H1 (cell line): ENCODE data around the gene EID1. TPM values are rescaled to one million over a fixed set of nuclear protein-coding genes. Genes with fewer than 3 reads are reported as not detected.

Source experiments
- CTCF ChIA-PET: fragments of 300-600 bp; sonication (Branson Sonifier 250); formaldehyde crosslinking; loops from one replicate; lab custom pipeline; 2021; ENCODE audit not compliant: partially characterized antibody; lab: Charles Lee
- POLR2A ChIA-PET: fragments of 300-600 bp; sonication (Branson Sonifier 250); formaldehyde crosslinking; loops from one replicate; lab custom pipeline; 2021; ENCODE audit warnings: inconsistent platforms; ENCODE audit not compliant: partially characterized antibody; lab: Charles Lee
- DNase-seq, 2 experiments: peaks; one replicate each; pipeline versions ENCODE4 v3.0.0 to v3.0.0-alpha.2; 2010 to 2022; ENCODE audit warnings: low spot score in 2 of 2, low read depth in 1 of 2, mixed read lengths in 1 of 2
- FAIRE-seq: peaks from 2 replicates; lab custom pipeline; 2011; peaks lifted over from hg19 to GRCh38; lab: Jason Lieb, UNC
- H2AFZ ChIP-seq: 2 replicates; pipeline ENCODE4 v1.8.1; 2012; ENCODE audit warnings: low read length, inconsistent platforms
- H2AK5ac ChIP-seq: 2 replicates; pipeline ENCODE4 v1.6.1; 2013; ENCODE audit warnings: low read depth, low read length
- H2BK120ac ChIP-seq: replicated peaks from 2 replicates; pipeline ENCODE3; 2013; ENCODE audit warnings: low read depth, low read length, inconsistent platforms
- H2BK12ac ChIP-seq: 2 replicates; pipeline ENCODE4 v1.6.1; 2013; ENCODE audit warnings: low read depth, low read length
- H2BK15ac ChIP-seq: 2 replicates; pipeline ENCODE4 v1.6.1; 2013; ENCODE audit warnings: low read length
- H2BK20ac ChIP-seq: 2 replicates; pipeline ENCODE4 v1.6.1; 2013; ENCODE audit warnings: low read length
- H2BK5ac ChIP-seq: 2 replicates; pipeline ENCODE4 v1.6.1; 2013; ENCODE audit warnings: low read depth, low read length
- H3K14ac ChIP-seq: 2 replicates; pipeline ENCODE4 v1.6.1; 2013; ENCODE audit warnings: inconsistent platforms; ENCODE audit not compliant: insufficient read length
- H3K18ac ChIP-seq: 2 replicates; pipeline ENCODE4 v1.6.1; 2013; ENCODE audit warnings: low read length; ENCODE audit errors: extremely low read depth
- H3K23ac ChIP-seq: 2 replicates; pipeline ENCODE4 v1.6.1; 2013; ENCODE audit warnings: inconsistent platforms; ENCODE audit not compliant: insufficient read length
- H3K23me2 ChIP-seq: 2 replicates; pipeline ENCODE4 v1.6.1; 2013; ENCODE audit warnings: low read depth, low read length
- H3K27ac ChIP-seq: 2 replicates; pipeline ENCODE4 v1.6.1; 2011; ENCODE audit warnings: low read depth, low read length, inconsistent platforms
- H3K27me3 ChIP-seq, 4 experiments: replicated peaks in 1 of 4; 1 replicate in 1 of 4; 2 replicates in 3 of 4; pipeline versions ENCODE4 v1.6.1 to v1.8.1; 2011 to 2013; ENCODE audit warnings: low read length in 3 of 4, mild to moderate bottlenecking in 3 of 4, inconsistent platforms in 2 of 4, mixed read lengths in 2 of 4, moderate library complexity in 1 of 4; ENCODE audit not compliant: control insufficient read depth in 3 of 4, insufficient read depth in 3 of 4; ENCODE audit errors: extremely low read depth in 1 of 4
- H3K36me3 ChIP-seq, 4 experiments: 2 replicates each; pipeline versions ENCODE4 v1.6.1 to v1.8.1; 2011 to 2013; ENCODE audit warnings: mild to moderate bottlenecking in 4 of 4, low read length in 3 of 4, moderate library complexity in 2 of 4, control low read depth in 1 of 4, inconsistent platforms in 1 of 4; ENCODE audit not compliant: insufficient read depth in 4 of 4, control insufficient read depth in 2 of 4
- H3K4ac ChIP-seq: replicated peaks from 2 replicates; pipeline ENCODE3; 2013; ENCODE audit warnings: low read length, low read depth, mixed read lengths, inconsistent platforms; ENCODE audit not compliant: insufficient read length
- H3K4me1 ChIP-seq, 4 experiments: replicated peaks in 1 of 4; 1 replicate in 1 of 4; 2 replicates in 3 of 4; pipeline versions ENCODE4 v1.6.1 to v1.8.1; 2011 to 2013; ENCODE audit warnings: low read length in 3 of 4, inconsistent platforms in 2 of 4, mixed read lengths in 1 of 4; ENCODE audit not compliant: insufficient read depth in 4 of 4, control insufficient read depth in 3 of 4
- H3K4me2 ChIP-seq, 2 experiments: 2 replicates each; pipeline versions ENCODE4 v1.6.1 to v1.8.1; 2011 to 2013; ENCODE audit warnings: low read depth in 2 of 2, low read length in 2 of 2, control low read depth in 1 of 2, inconsistent platforms in 1 of 2, mild to moderate bottlenecking in 1 of 2; ENCODE audit not compliant: insufficient read depth in 1 of 2
- H3K4me3 ChIP-seq, 4 experiments: fragments of 200-600, 300-600 bp in 1 of 4; sonication (generic), shearing (Covaris generic), sonication (Bioruptor Twin) in 1 of 4; 2 replicates each; pipeline versions ENCODE4 v1.5.1 to v1.8.1; 2011 to 2016; ENCODE audit warnings: low read length in 4 of 4, low read depth in 3 of 4, control low read depth in 2 of 4, inconsistent platforms in 2 of 4, mild to moderate bottlenecking in 2 of 4, mixed read lengths in 1 of 4, moderate library complexity in 1 of 4; ENCODE audit not compliant: insufficient read depth in 2 of 4; ENCODE audit errors: extremely low read depth in 1 of 4
- H3K56ac ChIP-seq: replicated peaks from 2 replicates; pipeline ENCODE3; 2013; ENCODE audit warnings: low read depth, mild to moderate bottlenecking, mixed read lengths, low read length, inconsistent platforms; ENCODE audit not compliant: insufficient read length
- H3K79me1 ChIP-seq: 2 replicates; pipeline ENCODE4 v1.6.1; 2013; ENCODE audit warnings: low read depth, low read length, control low read depth
- H3K79me2 ChIP-seq, 2 experiments: 2 replicates each; pipeline versions ENCODE4 v1.6.1 to v1.8.1; 2012 to 2013; ENCODE audit warnings: low read length in 2 of 2, mild to moderate bottlenecking in 2 of 2, inconsistent platforms in 1 of 2; ENCODE audit not compliant: insufficient read depth in 2 of 2, control insufficient read depth in 1 of 2
- H3K9ac ChIP-seq, 4 experiments: replicated peaks in 1 of 4; 1 replicate in 1 of 4; 2 replicates in 3 of 4; pipeline versions ENCODE4 v1.6.1 to v1.8.1; 2011 to 2013; ENCODE audit warnings: low read depth in 3 of 4, low read length in 3 of 4, control low read depth in 2 of 4, mild to moderate bottlenecking in 2 of 4, moderate library complexity in 2 of 4, inconsistent platforms in 1 of 4; ENCODE audit errors: extremely low read depth in 1 of 4
- H3K9me3 ChIP-seq, 2 experiments: 2 replicates each; pipeline versions ENCODE4 v1.6.1 to v1.8.1; 2012 to 2013; ENCODE audit warnings: mild to moderate bottlenecking in 2 of 2, moderate library complexity in 2 of 2, control low read depth in 1 of 2, inconsistent platforms in 1 of 2, low read depth in 1 of 2, low read length in 1 of 2, mixed read lengths in 1 of 2; ENCODE audit not compliant: insufficient read depth in 2 of 2
- H4K20me1 ChIP-seq, 2 experiments: replicated peaks in 1 of 2; 2 replicates each; pipeline versions ENCODE3 to v1.8.1; 2011 to 2013; ENCODE audit warnings: inconsistent platforms in 2 of 2, low read length in 2 of 2, mild to moderate bottlenecking in 1 of 2; ENCODE audit not compliant: insufficient read depth in 2 of 2, control insufficient read depth in 1 of 2
- H4K5ac ChIP-seq: 2 replicates; pipeline ENCODE4 v1.6.1; 2013; ENCODE audit warnings: low read length, low read depth, mixed read lengths, inconsistent platforms; ENCODE audit not compliant: insufficient read length
- H4K8ac ChIP-seq: 2 replicates; pipeline ENCODE4 v1.8.0; 2013; ENCODE audit warnings: mild to moderate bottlenecking, moderate library complexity, low read length, inconsistent platforms; ENCODE audit not compliant: insufficient read depth; ENCODE audit errors: extremely low read depth
- H4K91ac ChIP-seq: replicated peaks from 2 replicates; pipeline ENCODE3; 2013; ENCODE audit warnings: low read length, mixed read lengths, inconsistent platforms; ENCODE audit not compliant: insufficient read length
- CEBPB ChIP-seq: IDR thresholded peaks from 2 replicates; pipeline ENCODE4 v1.6.1; 2012; ENCODE audit warnings: low read depth, low read length
- NANOG ChIP-seq: IDR thresholded peaks from 2 replicates; pipeline ENCODE4 v1.6.1; 2011; ENCODE audit warnings: low read length, low read depth, mild to moderate bottlenecking, inconsistent platforms; ENCODE audit not compliant: insufficient read depth, poor library complexity, severe bottlenecking
- polyA plus RNA-seq, 7 experiments: library from polyadenylated mRNA; depleted of rRNA in 3 of 7; stranded (reverse) in 5 of 7; unstranded in 2 of 7; fragments of >200 nt in 5 of 7; fragments of 200-250 nt in 2 of 7; gene quantifications; 1 replicate in 5 of 7; 2 replicates in 1 of 7; 4 replicates in 1 of 7; pipeline versions ENCODE4 v1.2.1 to v1.2.3, GENCODE V29; 2011 to 2013; ENCODE audit warnings: missing spikeins in 2 of 7, mixed read lengths in 2 of 7
- total RNA-seq: library from RNA; stranded (reverse); fragmentation: NEBNext Ultra II Directional; extraction: Animal tissue kit (Norgen Biotek cat#: 25700); gene quantifications from 2 replicates; pipeline ENCODE4 v1.2.1, GENCODE V29; 2021

Gene EID1
- total and polyA plus RNA-seq, 2 of the 8 experiments (the other 6 are each of a cell fraction or from before 2014, with no cell fraction given) = 101 to 110 TPM

GRCh38 chr15:48833526-48834239 is 44.3 kb upstream of the EID1 start:
- Histone ChIP-seq H2BK120ac (no peak overlapping the region), H2BK20ac (no peak overlapping the region), H3K79me1 (no peaks in the 10 kb centered on the region), H3K23me2 (no peaks in the 10 kb centered on the region), H4K91ac (no peak overlapping the region), H4K8ac (no peak overlapping the region), H4K20me1 (no peaks in the 10 kb centered on the region), H3K9me3 (no peaks in the 10 kb centered on the region), H2AFZ (peak overlapping the region; percentile 26; the same call in 1 of the 2 replicates), H2BK12ac (no peak overlapping the region), H3K27me3 (no peaks in the 10 kb centered on the region), H3K27ac (no peak overlapping the region), H2AK5ac (no peak overlapping the region), H3K79me2 (no peaks in the 10 kb centered on the region), H3K18ac (no peak overlapping the region), H3K23ac (no peak overlapping the region), H3K14ac (no peak overlapping the region), H3K56ac (no peak overlapping the region), H4K5ac (no peak overlapping the region), H3K4me2 (no peak overlapping the region), H3K4me1 (no peaks in the 10 kb centered on the region), H2BK15ac (no peak overlapping the region), H3K36me3 (no peaks in the 10 kb centered on the region), H2BK5ac (no peak overlapping the region)
- no peak for DNase-seq
- POLR2A ChIA-PET = no interaction called here
- no peak for FAIRE-seq
- TF ChIP-seq NANOG (no peak), CEBPB (0 out of 2 replicates have a peak, but pooled peaks have one; percentile 10)
- TF ChIP-seq, all 59 proteins: peak for 1
- Histone ChIP-seq H3K4ac (no peak overlapping the region), H3K9ac (no peak overlapping the region), H3K4me3 (no peak overlapping the region)
- CTCF ChIA-PET = interaction anchor here (0.7 to 1.1 kb wide), 4 partner anchors 11 to 551 kb away, joined by 3 read pairs; no protein-coding TSS in a partner anchor
